SK-MEL-5 (cell line): ENCODE measurements around the gene CMIP. TPM values are rescaled to one million over a fixed set of nuclear protein-coding genes. Genes with fewer than 3 reads are reported as not detected.

ENCODE experiments used
- DNase-seq: peaks from one replicate; pipeline ENCODE4 v3.0.0-alpha.2; 2016; ENCODE audit warnings: low read depth, low spot score
- in situ Hi-C: cut with HindIII; loops from 2 replicates; pipeline ENCODE4 v1.10.0; 2016; ENCODE audit warnings: low sequenced_read_pairs, high pct_unique_total_duplicates, low pct_unique_long_range_greater_than_20kb
- total RNA-seq: library from RNA; depleted of rRNA; stranded (reverse); fragments of >200 nt; shearing (Covaris generic); gene quantifications from 2 replicates; pipeline ENCODE4 v1.2.3, GENCODE V29; 2014

Gene CMIP
- total RNA-seq, 1 experiment from 2014 or later: 2.0 TPM

DNA sequence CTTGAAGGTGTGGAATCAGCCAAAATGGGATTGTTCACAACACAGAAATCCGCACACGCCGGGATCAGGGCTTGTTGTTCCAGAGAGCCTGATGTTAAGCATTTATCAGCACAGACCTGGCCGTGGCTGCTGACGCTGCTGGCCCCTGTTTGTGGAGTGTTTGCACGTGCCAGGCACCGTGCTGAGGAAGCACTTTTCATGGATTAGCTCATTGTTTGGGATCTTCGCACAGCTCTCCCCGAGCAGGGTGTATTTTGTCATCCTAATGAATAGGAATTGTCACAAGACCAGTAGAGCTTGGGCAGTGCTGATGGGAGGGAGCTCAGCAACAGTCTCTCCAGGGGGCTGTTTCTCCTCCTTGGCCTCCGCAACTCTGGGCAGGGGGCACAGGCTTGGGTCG is 174.1 kb downstream of the CMIP start:
- in situ Hi-C loops: no loop called here

DNA sequence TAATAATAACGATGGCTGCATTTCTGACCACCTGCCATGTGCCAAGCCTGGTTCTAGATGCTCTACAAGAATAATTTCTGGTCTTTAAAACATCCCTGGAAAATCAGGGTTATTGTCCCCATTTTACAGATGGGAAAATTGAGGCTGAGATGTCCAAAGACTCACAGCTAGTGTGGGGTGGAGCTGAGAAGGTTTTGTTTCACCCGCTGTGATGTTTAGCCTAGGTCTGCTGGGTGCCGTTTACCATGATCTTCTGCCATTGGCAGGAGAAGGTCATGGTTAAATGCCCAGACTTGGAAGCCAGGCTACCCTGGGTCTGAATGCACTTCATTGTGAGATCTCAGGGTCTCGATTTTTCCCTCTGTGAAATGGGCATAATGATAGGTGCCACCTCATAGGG is 175.4 kb downstream of the CMIP start:
- in situ Hi-C loops: no loop called here
- no peak for DNase-seq

More for the DNA sequence above, 174.1 kb downstream of the CMIP start:
- DNase-seq: no peak

DNA sequence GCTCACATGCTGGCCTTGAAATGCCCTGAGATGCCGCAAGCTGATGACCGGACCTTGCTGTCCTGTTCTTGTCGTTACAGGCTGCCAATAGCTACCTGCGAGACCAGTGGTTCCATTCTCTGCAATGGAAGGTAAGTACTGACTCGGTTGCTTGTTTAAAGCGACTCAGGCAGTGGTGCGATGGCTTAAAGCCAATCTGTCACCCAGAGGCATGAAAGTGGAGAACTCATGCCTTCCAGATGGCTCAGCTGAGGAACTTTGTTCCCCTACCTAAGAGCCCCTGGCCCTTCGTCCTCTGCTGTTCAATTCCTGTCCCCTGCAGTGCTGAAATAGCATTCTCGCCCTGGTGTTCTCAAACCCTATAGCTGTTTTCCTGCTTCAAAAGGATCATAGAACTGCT is 176.2 kb downstream of the CMIP start:
- no peak for DNase-seq
- in situ Hi-C loops: no loop called here

DNA sequence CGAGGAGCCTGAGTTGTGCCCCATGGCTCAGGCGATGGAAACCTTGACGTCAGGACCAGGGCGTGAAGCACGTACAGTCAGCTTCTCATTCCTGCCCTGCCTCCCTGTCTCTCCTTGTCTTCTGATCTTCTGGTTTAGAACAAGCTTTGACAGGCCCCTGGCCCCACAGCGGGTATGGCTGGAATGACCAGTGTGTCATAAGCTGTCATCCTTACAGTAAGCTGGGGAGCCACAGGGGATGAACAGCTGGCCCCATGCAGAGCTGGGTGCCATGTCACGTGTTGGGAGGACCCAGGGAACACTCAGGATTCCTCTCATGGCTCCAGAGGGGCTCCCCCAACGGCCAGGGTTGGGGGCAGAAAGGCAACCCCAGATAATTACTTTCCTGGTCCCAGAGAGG is 176.9 kb downstream of the CMIP start:
- in situ Hi-C loops: no loop called here
- no peak for DNase-seq

DNA sequence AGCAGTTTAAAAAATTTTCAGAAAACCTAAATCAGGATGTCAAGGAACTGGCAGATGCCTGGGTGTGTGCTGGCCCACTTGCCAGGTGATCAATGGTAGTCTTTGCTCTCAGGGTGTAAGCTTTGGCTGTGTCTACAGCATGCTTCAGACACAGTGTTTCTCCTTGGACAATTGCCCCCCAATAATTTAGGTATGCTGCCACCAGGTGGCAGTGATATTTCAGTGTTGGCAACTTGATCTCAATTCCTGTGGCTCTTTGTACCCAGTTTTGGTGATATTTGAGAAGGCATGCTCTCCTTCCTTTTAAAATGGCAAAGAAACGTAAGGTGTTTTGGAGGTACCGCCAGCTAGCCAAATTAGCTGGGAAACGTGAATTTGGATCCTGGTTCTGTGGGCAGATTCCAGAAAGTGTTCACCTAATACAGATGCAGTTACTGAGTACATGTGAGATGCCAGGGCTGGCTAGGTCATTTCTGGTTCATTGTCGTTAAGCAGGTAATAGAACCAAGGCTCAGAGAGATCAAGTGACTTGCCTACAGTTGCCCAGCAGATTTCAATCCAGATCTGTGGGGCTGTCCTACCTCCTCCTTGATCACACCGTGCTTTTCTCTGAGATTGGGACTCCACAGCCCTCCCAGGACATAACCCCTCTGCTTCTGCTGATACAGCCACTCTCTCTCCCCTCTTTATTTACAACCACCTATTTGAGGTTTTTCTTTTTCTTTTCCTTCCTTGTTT is 178.9 kb downstream of the CMIP start:
- peak; percentile 53 for DNase-seq
- in situ Hi-C loops: no loop called here

DNA sequence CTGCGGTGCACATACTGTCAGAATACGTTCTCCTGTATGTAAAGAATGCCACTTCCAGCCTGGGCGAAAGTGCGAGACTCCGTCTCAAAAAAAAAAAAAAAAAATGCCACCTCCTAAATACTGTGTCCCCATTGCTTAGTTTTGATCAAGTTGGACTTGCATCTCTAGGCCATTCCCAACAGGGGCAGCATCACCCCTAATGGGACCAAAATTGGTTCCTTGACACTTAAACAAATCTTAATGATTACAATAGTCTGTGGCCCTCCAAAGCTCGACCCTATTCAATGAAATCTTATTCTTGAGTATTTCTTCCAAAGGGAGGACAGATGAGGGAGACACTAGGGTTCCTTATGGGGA is 179.8 kb downstream of the CMIP start:
- DNase-seq: no peak
- in situ Hi-C loops: no loop called here

DNA sequence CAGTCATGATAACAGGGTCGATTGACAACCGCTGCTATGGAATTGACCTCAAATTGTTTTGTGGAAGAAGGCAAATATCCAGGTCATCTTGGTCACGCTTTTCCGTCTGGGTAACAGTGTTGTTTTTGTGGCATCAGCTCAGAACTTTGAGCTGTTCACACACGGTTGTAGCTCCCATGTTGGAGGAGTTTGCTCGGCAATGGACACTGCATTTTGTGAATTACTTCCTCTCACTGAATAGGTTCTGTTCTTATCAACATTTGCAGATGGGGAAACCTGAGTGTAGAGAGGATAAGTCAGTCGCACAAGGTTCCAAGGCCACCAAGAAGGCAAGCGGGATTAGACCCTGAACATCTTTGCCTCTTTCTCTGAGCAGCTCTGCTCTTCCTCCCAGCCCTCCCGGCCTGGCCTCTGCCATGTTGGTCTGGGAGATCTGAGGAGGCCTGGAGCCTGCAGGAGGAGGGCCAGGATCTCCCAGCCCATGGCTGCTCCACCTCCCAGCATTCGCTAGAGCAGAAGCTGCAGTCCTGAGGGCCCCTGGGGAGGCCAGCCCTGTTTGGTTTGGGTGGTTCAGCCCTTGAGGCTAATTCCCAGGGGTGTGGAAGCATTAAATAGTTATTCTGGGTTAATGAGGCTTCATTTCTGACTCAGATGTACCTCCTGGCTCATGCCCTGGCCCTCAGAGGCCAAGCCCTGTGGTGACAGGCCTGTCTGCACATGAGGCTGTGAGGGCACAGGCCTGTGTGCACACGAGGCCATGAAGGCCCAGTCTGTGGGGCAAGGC is 180.3 kb downstream of the CMIP start:
- in situ Hi-C loops: no loop called here
- no peak for DNase-seq

DNA sequence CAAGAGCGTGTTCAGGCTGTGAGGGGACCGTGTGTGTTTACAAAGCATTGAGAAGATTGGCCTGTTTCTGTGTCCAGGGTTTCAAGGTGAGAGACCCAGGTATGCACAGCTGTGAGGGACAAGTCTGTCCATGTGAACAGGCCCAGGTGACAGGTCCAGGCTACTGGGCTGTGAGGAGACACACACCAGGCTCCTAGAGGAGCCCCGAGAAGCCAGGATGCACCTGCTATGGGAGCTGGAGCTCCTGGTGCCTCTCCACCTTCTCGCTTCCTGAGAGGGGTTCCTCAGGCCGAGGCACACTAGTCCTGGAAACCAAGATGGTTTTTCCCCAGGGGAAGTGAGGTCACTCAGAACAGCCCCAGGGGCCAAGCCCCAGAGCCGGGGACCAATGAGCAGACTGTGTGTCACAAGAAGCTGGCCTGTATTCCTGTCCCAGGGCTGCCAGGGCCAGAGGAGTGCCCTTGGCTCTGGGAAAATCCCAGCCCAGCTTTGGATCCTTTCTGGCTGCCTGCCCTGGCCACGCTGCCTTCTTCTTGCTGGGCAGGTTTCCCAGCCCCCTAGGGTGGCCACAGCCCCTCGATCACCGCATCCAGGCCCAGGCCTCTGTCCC is 181.0 kb downstream of the CMIP start:
- in situ Hi-C loops: no loop called here
- no peak for DNase-seq

DNA sequence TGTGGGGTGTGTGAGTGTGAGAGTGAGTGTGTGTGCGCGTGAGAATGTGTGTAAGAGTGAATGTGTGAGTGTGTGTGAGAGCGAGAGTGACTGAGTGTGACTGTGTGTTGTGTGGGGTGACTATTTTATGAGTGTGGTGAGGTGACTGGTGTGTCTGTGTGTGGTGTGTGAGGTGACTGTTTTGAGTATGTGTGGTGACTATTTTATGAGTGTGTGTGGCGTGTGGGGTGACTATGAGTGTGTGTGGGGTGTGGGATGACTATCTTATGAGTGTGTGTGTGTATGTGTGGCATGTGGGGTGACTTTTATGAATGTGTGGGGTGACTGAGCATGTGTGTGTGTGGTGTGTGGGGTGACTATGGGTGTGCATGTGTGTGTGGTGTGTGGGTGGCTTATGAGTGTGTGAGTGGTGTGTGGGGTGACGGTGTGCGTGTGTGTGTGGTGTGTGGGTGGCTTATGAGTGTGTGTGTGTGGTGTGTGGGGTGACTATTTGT is 181.6 kb downstream of the CMIP start:
- in situ Hi-C loops: no loop called here
- DNase-seq: no peak

DNA sequence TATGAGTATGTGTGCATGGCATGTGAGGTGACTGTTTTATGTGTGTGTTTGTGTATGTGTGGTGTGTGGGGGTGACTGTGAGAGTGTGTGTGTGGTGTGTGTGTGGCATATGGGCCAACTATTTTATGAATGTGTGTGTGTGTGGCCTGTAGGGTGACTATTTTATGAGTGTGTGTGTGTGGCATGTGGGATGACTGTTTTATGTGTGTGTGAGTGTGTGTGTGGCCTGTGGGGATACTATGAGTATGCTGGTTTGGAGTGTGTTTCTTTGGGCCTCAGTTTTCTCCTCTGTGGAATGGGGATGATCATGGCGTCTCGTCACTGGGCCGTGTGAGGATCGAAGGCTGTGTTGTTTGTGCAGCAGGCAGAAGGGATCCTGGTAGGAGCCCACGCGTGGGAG is 182.4 kb downstream of the CMIP start:
- in situ Hi-C loops: no loop called here
- DNase-seq: no peak

DNA sequence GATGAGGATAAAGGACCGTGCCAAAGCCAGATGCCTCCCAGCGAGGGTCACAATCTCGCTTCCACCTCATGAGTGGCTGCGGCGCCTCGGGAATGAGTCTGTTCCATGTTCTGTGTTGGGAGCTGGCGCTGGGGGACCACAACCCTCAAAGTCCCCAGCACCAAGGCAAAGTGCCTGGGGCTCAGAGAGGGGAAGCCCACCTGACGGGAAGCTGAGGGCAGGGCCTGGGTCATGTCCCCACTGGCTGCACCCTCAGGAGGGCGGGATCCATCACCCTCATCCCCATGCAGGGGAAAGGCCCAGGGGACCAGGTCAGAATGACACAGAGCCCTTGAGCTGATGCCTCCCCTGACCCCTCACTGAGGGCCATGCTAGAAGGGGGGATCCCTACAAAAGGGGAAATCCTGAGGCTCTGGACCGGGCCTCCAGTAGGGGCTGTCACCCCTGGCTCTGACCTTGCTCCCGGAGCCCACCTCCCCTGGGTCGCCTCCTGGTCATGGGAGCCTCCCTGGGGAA is 183.2 kb downstream of the CMIP start:
- in situ Hi-C loops: no loop called here
- DNase-seq: no peak

DNA sequence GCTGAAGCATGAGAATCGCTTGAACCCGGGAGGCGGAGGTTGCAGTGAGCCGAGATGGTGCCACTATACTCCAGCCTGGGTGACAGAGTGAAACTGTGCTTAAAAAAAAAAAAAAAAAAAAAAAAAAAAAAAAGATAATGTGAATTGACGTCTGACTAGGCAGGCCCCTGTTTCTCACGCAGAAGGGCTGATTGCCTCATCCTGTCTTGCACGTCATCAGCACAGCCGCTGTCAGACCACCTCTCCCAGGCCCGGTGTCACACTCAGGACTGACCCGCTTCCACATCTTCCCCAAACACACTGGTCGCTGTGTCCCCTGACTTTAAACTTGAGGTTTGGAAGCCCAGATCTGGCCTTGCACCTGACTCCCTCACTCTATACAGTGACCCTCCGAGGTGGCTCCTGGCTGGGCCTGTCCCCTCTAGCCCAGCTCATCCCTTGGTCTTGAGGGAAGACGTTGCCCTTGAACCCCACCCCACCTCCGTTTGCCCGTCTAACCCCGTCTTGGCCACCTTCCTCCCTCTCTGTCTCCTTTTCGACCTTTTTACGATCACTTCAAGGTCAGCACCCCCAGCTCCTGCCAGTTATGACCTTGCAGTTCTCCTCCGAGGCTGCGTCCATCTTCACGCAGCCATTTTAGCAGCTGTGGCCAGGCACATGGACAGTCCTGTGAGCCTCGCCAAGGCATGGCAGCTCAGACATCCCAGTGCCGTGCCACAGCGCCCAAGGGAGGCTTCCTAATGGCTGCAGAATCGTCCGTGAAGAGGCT is 184.6 kb downstream of the CMIP start:
- no peak for DNase-seq
- in situ Hi-C loops: no loop called here

DNA sequence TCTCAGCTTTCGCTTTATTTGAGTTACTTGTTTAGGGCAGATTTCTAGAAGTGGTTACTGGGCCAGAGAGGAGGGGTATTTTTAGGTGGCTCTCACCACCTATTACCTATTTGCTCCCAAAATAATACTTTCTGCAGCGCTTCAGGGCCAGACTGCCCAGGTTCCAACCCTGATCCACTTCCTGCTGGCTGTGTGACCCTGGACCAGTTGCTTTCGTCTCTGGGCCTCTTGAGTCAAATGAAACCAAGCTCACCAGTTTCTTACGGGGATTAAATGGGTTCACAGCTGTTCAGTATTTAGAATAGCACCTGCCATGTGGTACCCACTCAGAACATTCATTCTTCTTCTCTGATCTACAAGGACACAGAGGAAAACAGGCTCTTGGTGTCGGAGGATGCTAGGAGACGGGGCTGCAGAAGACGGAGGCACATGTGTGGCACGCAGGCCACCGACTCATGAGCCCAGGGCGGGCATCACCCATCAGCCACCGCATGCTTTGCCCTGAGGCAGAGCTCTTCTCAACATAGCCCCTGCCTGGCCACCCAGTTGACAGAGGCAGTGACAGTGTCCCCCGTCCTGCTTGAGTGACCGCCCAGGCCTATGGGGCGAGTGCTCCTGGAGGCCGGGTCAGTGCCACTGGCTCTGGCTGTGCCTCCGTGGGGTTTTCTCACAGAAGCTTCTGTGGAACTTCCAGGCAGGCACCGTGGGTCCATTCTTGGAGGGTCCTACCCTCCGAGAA is 185.5 kb downstream of the CMIP start:
- in situ Hi-C loops: no loop called here
- DNase-seq: no peak

DNA sequence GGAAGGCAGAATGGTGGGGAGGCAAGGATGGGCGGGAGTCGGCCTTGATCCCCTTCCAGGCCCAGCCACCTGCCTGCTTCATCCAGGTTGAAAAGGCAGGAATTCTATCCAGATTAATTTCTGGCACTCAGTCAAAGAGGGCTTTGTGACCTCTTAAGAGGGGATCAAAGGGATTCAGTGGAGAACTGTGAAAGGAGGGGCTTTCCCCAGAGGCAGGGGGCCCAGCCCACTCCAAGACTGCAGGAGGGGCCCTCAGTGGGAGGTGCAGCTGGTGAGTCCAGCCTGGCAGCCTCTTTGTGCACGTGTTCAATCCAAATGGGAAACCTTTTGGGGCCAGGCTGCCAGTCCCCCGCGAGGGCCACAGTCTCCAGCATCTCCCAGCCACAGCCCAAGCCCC is 186.0 kb downstream of the CMIP start:
- DNase-seq: no peak
- in situ Hi-C loops: no loop called here

DNA sequence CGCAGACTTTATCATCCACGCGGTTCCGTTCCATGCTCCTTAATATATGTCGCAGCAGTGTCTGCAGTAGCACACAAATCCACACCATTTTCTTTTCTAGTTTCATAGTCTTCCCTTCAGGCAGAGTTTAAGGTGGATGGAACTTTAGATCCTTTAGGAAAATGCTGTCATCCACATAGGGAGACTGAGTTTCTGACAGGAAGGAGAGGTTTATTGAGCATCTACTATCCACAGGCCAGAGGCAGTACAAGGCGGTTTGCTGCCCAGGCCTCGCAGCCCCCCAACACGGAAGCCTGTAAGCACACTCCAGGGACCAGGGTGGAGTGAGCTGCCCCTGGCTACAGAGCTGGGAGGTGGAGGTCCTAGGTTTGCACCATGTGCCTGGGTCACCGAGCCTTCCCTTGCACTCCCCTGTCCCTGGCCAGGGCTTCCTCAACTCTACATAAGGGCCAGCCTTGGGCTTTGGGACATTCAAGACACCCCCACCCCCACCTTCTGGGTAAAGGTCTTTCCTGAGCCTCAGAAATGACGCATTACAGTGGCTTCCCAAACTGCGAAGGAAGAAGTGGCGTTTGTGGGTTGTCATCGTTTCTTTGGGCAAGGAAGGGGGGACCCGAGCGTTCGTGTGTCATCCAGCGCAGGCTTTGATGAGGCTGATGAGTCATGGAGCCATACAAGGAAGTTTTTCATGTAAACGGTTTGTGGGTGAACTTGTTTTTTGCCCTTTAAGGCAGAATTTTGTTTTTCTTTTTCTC is 188.0 kb downstream of the CMIP start:
- in situ Hi-C loops: no loop called here

DNA sequence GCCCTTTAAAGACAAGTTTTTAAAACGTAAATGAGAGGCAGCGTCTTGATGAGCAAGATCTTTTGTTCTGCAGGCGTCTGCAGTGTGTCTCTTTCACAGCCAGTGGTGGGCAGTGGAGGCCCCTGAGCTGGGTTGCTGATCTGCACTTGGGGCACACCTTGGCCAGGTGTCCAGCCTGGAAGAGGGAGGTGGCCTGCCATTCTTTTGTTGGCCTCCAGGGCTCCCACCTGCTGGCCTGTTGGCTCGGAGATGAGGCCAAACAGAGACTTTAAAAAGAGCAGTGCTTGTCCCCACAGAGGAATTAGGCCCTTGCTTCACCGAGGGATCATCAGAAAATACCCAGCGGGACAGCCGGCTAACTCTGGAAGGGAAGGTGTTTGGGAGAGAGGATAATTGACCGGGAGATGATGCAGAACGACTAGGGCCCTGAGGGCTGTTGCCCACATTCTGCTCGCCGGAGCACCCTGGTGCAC is 188.6 kb downstream of the CMIP start:
- DNase-seq: no peak
- in situ Hi-C loops: no loop called here

More for the DNA sequence above, 188.0 kb downstream of the CMIP start:
- no peak for DNase-seq
